ENCODE results near the gene WDR33.
"Not testable (repeated sequence)": the region's sequence is repeated elsewhere in the genome, so short reads cannot be mapped to it uniquely, and the experiment has no call there.

The WDR33 gene

DNA sequence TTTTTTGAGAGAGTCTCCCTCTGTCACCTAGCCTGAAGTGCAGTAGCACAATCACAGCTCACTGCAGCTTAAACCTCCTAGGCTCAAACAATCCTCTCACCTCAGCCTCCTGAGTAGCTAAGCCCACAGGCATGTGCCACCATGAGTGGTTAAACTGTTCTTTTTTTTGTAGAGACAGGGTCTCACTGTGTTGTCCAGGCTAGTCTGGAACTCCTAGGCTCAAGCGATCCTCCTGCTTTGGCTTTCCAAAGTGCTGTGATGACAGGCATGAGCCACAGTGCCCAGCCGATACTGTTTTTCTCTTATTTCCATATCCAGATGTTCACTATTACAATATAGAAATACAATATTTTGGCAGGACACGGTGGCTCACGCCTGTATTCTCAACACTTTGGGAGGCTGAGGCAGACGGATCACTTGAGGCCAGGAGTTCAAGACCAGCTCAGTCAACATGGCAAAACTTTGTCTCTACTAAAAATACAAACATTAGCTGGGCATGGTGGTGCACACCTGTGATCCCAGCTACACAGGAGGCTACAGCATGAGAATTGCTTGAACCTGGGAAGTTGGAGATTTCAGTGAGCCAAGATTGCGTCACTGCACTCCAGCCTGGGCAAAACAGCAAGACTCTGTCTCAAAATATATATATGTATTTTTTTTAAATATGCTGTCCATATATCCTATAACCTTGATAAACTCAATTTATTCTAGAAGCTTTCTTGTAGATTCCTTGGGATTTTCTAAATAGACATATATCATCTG lies 24.7 kb downstream of the WDR33 start:
- ATAC-seq: no peak
- peaks cover 0 to 5% of the 10 kb centered on the region in 2 donors for H3K9me3 Mint-ChIP-seq
- no peak overlapping the region for H3K27ac Mint-ChIP-seq
- no peaks in the 10 kb centered on the region for H3K27me3 Mint-ChIP-seq
- no peak for DNase-seq
- H3K4me3 Mint-ChIP-seq: no peak overlapping the region
- peaks cover 13% of the 10 kb centered on the region for H3K4me1 Mint-ChIP-seq

DNA sequence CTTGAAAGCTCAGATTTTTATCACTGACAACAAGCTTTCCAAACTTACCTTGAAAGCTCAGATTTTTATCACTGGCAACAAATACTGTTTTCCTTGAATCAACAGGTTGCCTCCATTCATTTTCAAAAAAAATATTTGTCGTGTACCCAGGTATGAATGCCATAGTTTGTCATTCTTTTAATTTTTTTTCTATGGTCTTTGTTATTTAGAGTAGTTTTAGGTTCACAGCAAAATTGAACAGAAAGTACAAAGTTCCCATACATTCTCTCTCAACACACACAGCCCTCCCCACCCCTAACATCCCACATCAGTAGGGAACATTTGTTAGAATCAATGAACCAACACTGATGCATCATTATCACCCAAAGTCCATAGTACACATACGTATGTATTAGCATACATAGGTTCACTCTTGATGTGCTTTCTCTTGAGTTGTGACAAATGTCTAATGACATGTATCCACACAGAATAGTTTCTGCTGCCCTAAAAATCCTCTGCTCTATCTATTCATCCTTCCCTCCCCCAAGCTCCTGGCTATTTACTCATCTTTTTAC lies 25.9 kb downstream of the WDR33 start:
- Mint-ChIP-seq H3K27ac (peak overlapping the region in 1 of 2 donors; percentile 9), H3K4me3 (no peak overlapping the region), H3K27me3 (no peaks in the 10 kb centered on the region), H3K4me1 (peaks cover 6% of the 10 kb centered on the region), H3K9me3 (no peaks in the 10 kb centered on the region)
- no peak for DNase-seq
- no peak for ATAC-seq

DNA sequence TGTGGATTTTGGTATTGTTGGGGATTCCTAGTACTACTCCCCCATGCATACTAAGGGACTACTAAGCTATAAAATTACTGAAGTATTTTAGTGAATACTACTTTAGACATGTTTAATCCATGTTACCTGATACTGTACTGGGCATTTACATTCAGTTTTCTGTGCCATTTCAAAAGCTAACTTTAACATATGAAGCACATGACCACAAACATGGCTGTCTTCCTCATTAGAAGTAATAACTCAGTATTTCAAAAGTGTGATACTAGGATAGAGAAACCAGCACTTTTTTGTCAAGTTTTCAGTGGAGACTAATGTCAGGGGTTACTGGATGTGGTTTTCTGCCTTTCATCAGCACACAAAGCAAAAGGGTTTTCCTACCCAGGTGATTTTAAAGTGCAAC lies 27.9 kb downstream of the WDR33 start:
- Mint-ChIP-seq H3K9me3 (no peaks in the 10 kb centered on the region), H3K4me3 (no peak overlapping the region), H3K4me1 (peaks cover 20% of the 10 kb centered on the region), H3K27ac (no peak overlapping the region), H3K27me3 (no peaks in the 10 kb centered on the region)
- DNase-seq (no peak), ATAC-seq (no peak)

DNA sequence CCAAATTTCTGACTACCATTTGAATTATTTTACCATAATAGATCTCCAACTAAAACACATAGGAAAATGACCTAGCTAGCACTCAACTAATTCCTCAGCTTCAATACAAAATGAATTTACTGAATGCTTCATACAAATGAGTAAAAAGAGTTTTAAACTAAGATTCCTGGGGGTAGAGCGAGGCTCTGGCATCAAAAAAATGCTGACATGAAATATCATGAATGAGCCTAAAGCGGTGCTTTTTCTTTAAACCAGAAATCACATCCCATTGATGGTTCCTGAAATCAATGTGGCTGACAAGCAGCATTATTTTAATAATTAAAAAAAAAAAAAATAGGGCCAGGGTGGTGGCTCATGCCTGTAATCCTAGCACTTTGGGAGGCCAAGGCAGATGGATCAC lies 32.1 kb downstream of the WDR33 start:
- ATAC-seq (no peak), DNase-seq (no peak)
- no peak overlapping the region for H3K27ac Mint-ChIP-seq
- no peaks in the 10 kb centered on the region for H3K9me3 Mint-ChIP-seq
- H3K27me3 Mint-ChIP-seq: no peaks in the 10 kb centered on the region
- H3K4me3 Mint-ChIP-seq: no peak overlapping the region
- H3K4me1 Mint-ChIP-seq: peaks cover 40% of the 10 kb centered on the region

DNA sequence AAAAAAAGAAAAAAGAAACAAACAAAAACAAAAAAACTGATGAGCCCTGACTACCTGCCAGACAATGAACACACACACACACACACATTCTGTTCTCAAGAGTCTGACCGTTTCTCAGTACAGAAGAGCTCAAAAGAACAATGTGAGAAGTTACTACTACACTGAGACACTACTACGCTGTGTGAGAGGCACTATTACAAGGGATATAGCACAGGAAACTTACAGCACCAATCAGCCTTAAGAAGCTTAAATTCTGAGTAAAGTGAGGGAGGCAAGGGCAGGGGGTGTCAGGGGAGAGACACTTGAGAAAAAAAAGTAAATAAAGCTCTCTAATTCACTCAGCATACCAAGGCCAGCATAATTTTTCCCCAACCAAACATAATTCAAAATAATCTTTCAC lies 32.5 kb downstream of the WDR33 start:
- Mint-ChIP-seq H3K4me1 (peaks cover 40% of the 10 kb centered on the region), H3K27ac (no peak overlapping the region), H3K27me3 (no peaks in the 10 kb centered on the region), H3K9me3 (no peaks in the 10 kb centered on the region), H3K4me3 (no peak overlapping the region)
- DNase-seq (no peak), ATAC-seq (no peak)

DNA sequence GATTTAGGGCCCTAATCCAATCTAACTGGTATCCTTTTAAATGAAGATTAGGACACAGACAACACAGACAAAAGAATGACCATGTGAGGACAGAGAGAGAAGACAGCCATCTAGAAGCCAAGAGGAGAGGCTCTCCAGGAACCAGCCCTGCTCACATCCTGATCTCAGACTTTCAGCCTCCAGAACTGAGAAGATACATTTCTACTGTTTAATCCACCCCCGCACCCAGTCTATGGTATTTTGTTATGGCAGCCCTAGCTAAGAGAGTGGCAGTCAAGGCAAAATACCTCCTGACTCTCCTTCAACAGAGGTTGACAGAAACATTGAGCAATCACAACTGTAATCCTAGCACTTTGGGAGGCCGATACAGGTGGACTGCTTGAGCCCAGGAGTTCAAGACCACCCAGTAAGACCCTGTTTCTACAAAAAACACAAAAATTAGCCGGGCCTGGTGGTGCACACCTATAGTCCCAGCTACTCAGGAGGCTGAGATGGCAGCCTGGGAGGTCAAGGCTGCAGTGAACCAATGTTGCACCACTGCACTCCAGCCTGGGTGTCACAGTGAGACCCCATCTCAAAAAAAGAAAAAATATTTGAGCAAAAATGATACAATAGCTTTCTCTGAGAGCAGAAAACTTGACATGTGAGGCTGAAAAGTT lies 34.7 kb downstream of the WDR33 start:
- ATAC-seq: no peak
- Mint-ChIP-seq H3K27ac (no peak overlapping the region), H3K27me3 (no peaks in the 10 kb centered on the region), H3K4me1 (peaks cover 40% of the 10 kb centered on the region), H3K4me3 (no peak overlapping the region), H3K9me3 (no peaks in the 10 kb centered on the region)
- no peak for DNase-seq

DNA sequence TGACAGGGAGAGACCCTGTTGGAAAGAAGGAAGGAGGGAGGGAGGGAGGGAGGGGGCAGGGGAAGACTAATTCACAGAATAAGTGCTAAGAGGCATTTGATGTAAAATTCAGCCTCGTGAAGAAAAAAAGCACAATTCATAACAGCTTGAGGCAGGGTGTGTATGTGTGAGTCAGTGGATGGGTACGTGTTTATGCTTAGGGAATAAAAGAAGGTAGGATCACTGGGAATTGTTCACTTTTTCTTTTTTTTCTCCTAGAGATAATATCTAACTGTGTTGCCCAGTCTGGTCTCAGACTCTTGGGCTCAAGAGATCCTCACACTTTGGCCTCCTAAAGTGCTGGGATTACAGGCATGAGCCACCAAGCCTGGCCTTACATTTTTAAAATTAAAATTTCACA lies 39.2 kb downstream of the WDR33 start:
- DNase-seq (no peak), ATAC-seq (no peak)
- H3K27ac Mint-ChIP-seq: no peak overlapping the region
- H3K27me3 Mint-ChIP-seq: no peaks in the 10 kb centered on the region
- peaks cover 23% of the 10 kb centered on the region for H3K4me1 Mint-ChIP-seq
- H3K9me3 Mint-ChIP-seq: no peaks in the 10 kb centered on the region
- H3K4me3 Mint-ChIP-seq: no peak overlapping the region

DNA sequence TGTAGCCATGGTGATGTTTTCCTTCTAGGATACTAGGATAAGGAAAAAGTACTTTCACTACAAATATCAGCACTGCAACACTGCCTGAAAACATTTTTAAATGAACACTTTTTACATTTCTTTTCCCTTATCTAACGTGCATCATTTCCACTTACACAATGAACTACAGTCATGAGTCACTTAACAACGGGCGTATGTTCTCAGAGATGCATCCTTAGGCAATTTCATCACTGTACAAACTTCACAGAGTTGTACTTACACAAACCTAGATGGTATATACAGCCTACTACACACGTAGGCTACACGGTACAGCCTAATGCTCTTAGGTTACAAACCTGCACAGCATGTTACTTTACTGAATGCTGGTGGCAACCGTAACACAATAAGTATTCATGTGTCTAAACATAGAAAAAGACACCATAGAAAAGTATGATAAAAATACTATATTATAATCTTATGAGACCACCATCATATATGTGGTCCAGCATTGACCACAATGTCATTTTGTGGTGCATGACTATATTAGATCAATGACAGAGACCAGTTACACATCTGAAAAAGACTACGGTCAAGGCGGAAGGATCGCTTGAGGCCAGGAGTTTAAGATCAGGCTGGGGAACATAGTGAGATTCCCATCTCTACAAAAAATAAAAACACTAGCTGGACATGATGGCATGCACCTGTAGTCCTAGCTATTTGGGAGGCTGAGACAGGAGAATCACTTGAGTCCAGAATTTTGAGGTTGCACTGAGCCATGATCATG lies 39.8 kb downstream of the WDR33 start:
- Mint-ChIP-seq H3K27me3 (no peaks in the 10 kb centered on the region), H3K4me1 (peaks cover 17% of the 10 kb centered on the region), H3K27ac (no peak overlapping the region), H3K9me3 (no peaks in the 10 kb centered on the region), H3K4me3 (no peak overlapping the region)
- DNase-seq (no peak), ATAC-seq (no peak)

DNA sequence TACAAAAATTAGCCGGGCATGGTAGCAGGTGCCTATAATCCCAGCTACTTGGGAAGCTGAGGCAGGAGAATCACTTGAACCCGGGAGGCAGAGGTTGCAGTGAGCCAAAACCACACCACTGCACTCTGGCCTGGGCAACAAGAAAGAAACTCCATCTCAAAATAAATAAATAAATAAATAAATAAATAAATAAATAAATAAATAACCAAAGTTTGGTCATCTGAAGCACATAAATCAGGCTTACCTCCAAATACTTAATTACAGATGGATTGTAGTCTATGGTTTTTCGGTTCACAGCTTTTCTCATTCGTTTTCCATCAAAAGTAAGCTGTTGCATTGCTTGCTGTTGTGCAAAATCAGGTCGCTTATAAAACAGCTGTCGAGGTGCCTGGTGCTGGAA lies 40.4 kb downstream of the WDR33 start:
- not testable (repeated sequence) for H3K27ac Mint-ChIP-seq, H3K4me3 Mint-ChIP-seq, H3K9me3 Mint-ChIP-seq, DNase-seq, ATAC-seq, H3K27me3 Mint-ChIP-seq
- peaks cover 11% of the 10 kb centered on the region for H3K4me1 Mint-ChIP-seq

DNA sequence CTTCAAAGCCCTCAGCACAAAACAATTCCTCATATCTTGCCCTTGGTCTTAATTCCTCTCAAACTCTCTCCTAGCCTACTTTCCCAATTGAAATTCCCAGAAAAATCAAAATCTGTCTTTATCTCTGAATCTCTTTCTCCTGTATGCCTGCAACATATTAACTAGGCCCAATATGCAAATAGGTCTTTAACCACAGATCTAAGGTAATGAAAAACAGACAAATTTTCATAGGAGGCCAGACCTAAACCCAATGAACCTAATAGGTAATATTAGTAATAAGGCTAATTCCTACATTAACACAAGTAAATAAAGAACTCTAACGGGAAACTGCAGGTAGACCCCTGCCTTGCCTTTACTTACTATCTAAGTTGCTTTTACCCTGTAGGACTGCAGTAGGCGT lies 41.4 kb downstream of the WDR33 start:
- Mint-ChIP-seq H3K4me3 (no peak overlapping the region), H3K27ac (peak overlapping the region in 1 of 2 donors; percentile 91), H3K9me3 (no peaks in the 10 kb centered on the region), H3K4me1 (peaks cover 7% of the 10 kb centered on the region), H3K27me3 (no peaks in the 10 kb centered on the region)
- DNase-seq (no peak), ATAC-seq (no peak)

DNA sequence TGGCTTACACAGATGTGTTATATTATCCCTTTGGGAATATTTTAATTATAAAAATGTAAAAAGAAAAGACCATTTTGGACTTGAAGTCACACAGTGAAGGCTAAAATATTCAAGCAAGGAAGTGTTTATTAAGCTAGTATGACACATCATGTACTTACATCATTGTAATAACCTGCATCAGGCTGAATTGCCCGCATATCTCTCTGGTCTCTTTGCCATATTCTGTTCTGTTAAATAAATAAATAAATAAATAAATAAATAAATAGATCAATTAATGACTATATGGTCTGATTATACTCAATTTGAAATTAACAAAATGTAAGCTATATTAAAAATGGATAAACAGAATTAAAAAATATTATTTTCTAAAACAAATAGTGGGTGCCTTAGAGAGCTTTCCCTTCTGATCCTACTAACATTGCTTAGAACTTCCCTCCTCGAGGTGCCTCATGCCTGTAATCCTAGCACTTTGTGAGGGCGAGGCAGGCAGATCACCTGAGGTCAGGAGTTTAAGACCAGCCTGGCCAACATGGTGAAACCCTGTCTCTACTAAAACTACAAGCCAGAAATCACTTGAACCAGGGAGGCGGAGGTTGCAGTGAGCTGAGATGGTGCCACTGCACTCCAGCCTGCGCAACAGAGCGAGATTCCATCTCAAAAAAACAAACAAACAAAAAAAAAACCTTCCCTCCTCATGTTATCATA lies 42.0 kb downstream of the WDR33 start:
- Mint-ChIP-seq H3K27me3 (no peaks in the 10 kb centered on the region), H3K27ac (no peak overlapping the region), H3K4me1 (peaks cover 7% of the 10 kb centered on the region), H3K4me3 (no peak overlapping the region), H3K9me3 (no peaks in the 10 kb centered on the region)
- DNase-seq: no peak
- ATAC-seq: no peak

DNA sequence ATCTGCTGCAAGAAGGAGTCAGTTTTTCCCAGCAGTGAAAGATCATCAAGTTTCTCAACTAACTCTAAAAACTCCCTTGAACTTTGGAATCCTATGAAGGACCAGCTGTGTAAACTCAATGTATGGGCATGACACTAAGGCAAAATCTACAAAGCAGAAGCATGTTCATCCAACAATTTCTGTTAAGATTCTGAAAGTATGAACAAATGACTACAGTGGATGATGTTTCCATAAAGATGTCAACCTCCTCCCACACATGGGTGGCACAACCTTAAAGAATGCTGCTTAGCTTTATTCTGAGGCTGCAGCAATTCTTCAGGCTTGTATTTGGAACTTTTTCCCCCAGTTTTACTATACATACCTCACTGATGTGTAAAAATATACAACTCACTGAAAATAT lies 47.2 kb downstream of the WDR33 start:
- H3K27ac Mint-ChIP-seq: no peak overlapping the region
- ATAC-seq: no peak
- H3K4me3 Mint-ChIP-seq: no peak overlapping the region
- H3K4me1 Mint-ChIP-seq: no peaks in the 10 kb centered on the region
- no peaks in the 10 kb centered on the region for H3K9me3 Mint-ChIP-seq
- no peaks in the 10 kb centered on the region for H3K27me3 Mint-ChIP-seq
- no peak for DNase-seq

DNA sequence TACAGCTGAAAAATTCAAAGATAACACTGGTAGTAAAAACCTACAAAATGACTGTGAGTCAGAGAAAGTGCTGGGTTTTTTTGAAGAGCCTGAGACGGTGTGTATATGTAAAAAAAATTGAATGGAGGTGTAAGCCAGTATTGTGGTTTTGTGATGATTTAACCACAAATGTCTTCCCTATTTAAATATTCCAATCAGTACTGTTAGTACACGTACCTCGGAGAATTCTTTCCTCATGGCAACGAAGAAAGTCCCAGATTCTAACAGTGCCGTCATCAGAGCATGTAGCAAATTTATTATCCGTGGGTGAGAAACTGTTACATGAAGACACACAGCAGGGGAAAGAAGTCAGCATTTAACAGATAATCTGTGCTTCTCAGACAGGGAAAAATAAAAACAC lies 48.1 kb downstream of the WDR33 start:
- Mint-ChIP-seq H3K4me1 (no peaks in the 10 kb centered on the region), H3K27me3 (no peaks in the 10 kb centered on the region), H3K9me3 (no peaks in the 10 kb centered on the region), H3K4me3 (no peak overlapping the region), H3K27ac (no peak overlapping the region)
- ATAC-seq (no peak), DNase-seq (no peak)

DNA sequence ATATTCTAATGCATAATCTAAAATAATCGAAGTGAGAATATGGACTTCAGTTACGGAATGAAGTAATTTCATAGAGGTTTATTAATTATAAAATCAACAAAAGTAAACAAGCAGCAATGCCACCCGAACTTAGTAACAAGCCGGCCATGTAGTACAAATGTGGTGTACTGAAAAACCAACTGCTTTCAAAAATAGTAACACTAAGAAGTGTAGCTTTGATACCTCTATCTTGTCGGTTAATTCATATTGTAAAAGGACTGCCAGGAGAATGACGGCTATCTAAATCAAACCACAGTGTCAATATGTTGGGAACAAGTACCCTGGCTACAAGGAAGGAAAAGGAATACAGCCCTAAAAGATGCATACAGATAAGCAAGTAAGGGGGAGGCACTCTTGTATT lies 48.5 kb downstream of the WDR33 start:
- Mint-ChIP-seq H3K27ac (no peak overlapping the region), H3K4me1 (no peaks in the 10 kb centered on the region), H3K9me3 (no peaks in the 10 kb centered on the region), H3K4me3 (no peak overlapping the region), H3K27me3 (no peaks in the 10 kb centered on the region)
- DNase-seq (no peak), ATAC-seq (no peak)

DNA sequence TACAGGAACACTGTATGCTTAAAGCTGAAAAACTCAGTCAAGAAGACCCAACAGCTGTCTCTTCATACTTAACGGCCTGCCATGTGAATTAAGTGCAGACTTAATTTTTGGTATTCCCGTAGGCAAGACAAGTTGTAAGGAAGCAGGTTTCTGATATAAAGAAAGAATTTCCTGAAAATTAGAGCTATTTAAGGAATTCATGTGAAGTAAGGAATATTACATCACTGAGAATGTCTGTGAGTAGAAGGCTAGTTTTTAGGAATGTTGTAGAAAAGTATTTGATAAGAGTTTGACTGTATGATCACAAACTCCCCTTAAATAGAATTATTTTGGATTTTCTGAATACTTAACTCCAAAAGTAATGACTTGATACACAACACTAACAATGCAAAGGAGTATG lies 51.0 kb downstream of the WDR33 start:
- no peak for ATAC-seq
- no peak overlapping the region for H3K4me3 Mint-ChIP-seq
- H3K4me1 Mint-ChIP-seq: no peaks in the 10 kb centered on the region
- DNase-seq: no peak
- no peaks in the 10 kb centered on the region for H3K27me3 Mint-ChIP-seq
- H3K27ac Mint-ChIP-seq: no peak overlapping the region
- no peaks in the 10 kb centered on the region for H3K9me3 Mint-ChIP-seq
